Posterior vena cava (tissue), 2 donors: ENCODE measurements around the gene TK2. TPM values are rescaled to one million over a fixed set of nuclear protein-coding genes. Genes with fewer than 3 reads are reported as not detected.
"Not testable (repeated sequence)": the region's sequence is repeated elsewhere in the genome, so short reads cannot be mapped to it uniquely, and the experiment has no call there.

Source experiments
- DNase-seq: peaks from one replicate; pipeline ENCODE4 v3.0.0-alpha.2; 2020; ENCODE audit warnings: low spot score
- intact Hi-C, 2 donors: fragments of 100-400 bp; cut with DNase I; formaldehyde crosslinking; loops; one replicate each; pipeline versions ENCODE4 v1.14.1 to v1.14.2; 2022 to 2023
- total RNA-seq, 2 donors: library from RNA; stranded (reverse); fragmentation: NEBNext Ultra II Directional; extraction: Animal tissue kit (Norgen Biotek cat#: 25700); gene quantifications; one replicate each; pipeline ENCODE4 v1.2.1, GENCODE V29; 2021
- donor health status: DM: yes; HTN: yes; CAD: no.
- donor health status: DM: yes; HTN: yes; CAD: no.

Gene TK2
- total RNA-seq, 2 donors from 2014 or later: 23.6 to 37.2 TPM

GRCh38 chr16:66524601-66525164 is 25.2 kb downstream of the TK2 start:
- no peak for DNase-seq

GRCh38 chr16:66523861-66524354 is 26.0 kb downstream of the TK2 start:
- DNase-seq: peak; percentile 17
- intact Hi-C loops: no loop called here

More at GRCh38 chr16:66524601-66525164, 25.2 kb downstream of the TK2 start:
- intact Hi-C loops: no loop called here

GRCh38 chr16:66522816-66523590 is 26.9 kb downstream of the TK2 start:
- peak; percentile 18 for DNase-seq
- intact Hi-C loops: no loop called here

DNA sequence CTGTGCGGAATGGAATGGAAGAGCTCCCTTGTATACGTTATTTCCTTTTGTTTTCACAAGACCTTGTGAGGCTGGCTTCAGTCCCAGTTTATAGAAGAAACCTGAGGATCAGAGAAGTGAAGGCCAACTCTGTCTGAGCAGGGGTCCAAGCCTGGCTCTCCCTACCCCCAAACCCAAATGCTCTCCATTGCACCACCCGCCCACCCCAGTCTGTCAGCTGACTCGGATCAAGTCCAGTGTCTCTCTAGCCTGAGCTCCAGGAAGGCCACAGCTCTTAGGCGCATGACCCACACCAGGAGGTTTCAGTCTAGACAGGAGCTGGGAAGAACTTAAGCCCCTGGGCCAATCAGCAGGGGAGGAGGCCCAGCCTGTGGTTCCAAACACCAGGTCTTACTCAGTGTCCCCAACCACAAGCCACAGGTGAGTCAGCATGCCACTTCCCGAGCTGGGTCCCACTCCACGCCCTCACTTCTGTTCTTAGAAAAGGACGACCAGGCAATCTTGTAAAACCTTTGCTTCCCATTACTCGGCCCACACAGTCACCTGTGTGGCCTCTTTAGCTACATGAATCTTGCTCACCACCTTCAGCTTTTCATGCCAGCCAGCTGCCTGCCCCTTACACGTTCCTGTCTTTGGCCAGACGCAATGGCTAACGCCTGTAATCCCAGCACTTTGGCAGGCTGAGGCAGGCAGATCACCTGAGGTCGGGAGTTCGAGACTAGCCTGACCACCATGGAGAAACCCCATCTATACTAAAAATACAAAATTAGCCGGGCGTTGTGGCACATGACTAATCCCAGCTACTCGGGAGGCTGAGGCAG is 27.8 kb downstream of the TK2 start:
- no peak for DNase-seq
- intact Hi-C loops: no loop called here

- intact Hi-C loops: no loop called here
- no peak for DNase-seq
Observed at GRCh38 chr16:66521252-66521713, 28.6 kb downstream of the TK2 start.

DNA sequence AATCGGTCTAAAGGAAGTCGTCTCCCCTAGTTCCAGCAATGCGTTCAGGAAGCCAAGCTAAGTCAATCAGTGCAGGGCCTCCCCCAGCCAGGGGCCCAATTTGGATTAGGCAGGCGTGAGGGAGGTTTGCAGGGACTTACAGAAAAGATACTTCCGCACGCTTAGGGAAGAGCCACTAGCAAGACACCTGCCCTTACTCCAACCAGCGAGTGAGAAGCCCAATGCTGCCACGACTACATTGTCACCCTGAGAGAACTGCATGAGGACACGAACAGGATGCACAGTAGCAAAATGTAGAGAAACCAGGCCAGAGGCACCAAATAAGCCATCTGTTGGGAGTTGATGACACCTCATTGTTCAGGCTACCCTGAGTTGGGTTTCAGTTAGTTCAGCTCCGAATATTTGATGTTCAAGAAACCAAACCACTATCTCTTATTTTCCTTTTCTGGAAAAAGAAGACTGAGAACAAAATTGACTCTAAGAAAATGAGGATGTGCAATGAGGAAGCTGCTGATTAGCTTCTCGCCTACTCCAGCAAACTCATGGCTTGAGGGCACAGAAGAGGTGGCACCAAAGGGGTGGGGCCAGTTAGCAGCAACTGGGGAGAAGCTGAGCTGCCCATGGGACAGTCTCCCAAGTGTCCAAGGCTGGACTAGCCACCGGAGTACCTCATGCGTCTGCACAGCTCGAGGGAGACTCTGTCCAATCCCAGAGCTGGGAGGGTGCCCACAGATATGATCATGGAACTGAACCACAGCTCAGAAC is 29.3 kb downstream of the TK2 start:
- intact Hi-C loops: no loop called here
- DNase-seq: no peak

- intact Hi-C loops: no loop called here
- DNase-seq: no peak
Observed at GRCh38 chr16:66519482-66520373, 30.2 kb downstream of the TK2 start.

DNA sequence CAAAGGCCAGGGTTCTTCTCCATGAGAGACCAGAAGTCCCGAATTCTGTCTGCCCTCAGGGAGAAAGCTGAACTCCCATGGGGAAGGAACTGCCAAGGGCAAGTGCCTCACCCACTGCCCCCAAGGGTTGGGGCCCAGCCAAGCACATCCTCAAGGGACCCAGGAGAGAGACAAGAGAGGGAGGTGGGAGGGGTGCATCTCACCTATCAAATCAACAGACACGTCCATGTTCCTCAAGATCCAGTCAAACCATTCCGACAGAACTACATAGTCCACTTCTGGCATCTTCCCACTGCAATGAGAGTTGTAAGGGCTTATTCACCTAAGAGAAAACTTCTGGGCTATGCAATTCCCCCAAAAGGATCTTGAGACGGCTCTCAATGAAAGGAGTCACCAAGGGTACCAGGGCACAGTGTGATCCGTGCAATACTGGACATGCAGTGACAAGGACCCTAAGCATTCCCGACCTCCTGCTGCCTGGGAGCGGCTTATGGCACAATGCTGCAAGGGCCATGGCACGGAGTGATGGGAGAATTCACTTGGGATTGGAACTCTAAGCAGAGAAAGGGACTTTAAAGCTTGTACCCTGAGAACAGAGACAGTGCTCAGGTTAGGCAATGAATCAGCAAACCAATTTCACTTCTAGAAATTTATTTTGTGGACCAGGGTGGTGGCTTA is 32.2 kb downstream of the TK2 start:
- intact Hi-C loops: no loop called here
- DNase-seq: peak; percentile 46

DNA sequence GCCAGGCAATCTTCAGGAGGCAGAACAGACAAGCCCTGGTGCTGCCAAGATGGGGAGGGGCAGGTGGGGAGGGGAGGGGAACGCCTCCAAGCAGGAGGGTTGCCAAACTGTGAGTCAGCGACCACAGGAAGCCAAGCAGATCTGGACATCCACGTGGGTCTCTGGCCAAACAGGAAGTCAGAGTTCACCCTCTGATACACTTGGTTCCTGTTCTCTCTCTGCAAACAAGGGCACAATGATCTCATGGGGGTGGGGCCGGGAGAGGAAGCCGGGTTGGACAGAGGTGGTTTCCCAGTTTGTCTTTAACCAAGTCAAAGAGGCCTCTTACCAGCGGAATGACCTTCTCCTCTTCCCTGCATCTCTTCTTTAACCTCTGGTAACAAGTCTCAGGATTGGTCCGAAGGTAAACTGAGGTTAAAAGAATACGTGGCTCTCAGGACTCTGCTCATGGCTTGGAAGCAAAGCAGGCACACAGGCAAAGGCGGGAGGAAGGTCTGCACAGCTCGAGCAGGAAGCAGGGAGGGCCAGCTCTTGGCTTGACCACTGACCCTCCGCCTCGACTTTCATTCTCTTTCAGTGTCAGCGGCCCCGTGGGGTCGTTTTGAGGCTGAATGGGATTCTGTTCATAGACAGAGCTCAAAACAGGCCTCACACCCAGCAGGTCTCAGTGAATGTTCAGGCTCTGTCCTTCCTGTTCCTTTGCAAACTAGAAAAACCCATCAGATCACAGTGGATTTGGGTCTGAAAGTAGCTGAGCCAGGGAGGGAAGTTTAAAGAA is 32.9 kb downstream of the TK2 start:
- peak; percentile 99 for DNase-seq
- intact Hi-C loops: no loop called here

DNA sequence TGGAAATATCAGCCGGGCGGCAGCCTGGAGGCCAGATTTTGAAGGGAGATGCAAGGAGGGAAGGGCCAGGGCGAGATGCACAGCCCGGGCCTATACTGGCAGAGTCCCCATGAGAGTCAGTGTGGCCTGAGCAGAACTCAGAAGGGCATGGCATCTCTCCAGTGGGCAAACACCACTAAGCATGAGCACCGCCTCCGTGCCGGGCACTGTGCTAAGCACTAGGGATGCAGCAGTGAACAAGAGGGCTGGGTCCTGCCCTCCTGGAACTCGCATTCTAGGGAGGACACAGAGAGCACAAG is 33.5 kb downstream of the TK2 start:
- intact Hi-C loops: no loop called here
- no peak for DNase-seq

- DNase-seq: peak; percentile 88
- intact Hi-C loops: no loop called here
Observed at GRCh38 chr16:66515596-66516508, 34.1 kb downstream of the TK2 start.

DNA sequence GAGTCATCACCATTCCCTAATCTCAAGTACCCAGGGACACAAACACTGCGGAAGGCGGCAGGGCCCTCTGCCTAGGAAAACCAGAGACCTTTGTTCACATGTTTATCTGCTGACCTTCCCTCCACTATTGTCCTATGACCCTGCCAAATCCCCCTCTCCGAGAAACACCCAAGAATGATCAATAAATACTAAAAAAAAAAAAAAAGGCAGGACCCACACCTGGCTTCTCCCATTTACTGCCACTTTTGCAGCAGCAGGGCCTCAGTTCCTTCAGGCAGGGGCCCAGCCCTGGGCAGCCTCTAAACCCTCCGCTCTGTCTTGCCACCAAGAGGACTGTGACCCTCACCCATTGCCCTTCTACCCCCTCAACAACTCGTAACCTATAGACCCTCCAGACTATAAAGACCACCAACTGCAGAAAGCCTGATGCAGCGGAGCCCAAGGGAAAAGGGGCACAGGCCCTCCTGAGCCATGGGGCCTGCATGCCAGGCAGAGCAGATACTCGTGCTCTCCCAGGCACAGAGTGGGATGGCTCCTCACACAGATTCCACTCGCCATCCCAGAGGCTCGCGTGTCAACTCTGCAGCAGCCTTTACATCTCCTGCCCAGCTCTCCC is 34.8 kb downstream of the TK2 start:
- peak; percentile 48 for DNase-seq
- intact Hi-C loops: not testable (repeated sequence)

- intact Hi-C loops: not testable (repeated sequence)
- DNase-seq: peak; percentile 55
Observed at GRCh38 chr16:66514391-66514790, 35.5 kb downstream of the TK2 start.

DNA sequence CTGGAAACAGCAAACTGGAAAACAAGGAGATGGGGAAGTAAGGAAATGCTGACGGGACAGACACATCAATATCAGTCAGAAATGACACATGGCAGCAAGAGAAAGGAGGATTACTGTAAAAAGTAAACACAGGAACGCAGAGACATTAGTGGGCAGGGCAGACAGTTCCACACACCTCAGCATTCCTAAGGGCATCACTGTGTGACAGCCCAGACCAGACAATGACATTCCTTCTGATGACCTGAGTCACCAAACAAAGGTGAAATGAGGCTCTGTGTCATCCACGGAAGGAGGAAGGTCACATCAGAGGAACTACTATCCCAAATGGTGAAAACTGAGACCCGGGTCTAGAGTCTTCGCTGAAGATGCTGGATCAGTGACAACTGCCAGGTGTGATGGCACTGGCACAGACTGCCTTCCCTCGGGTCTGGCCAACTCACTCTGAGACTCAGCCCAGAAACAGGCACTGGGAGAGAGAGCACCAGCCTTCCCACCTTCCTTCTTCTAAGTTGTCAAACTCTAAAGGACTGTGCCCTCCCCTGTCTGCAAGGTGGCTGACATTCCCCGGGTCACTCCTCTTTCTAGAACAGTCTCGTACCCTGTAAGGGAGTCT is 36.7 kb downstream of the TK2 start:
- intact Hi-C loops: no loop called here
- peak; percentile 35 for DNase-seq
